Measurements from ENCODE around the gene YPEL1. TPM values are rescaled to one million over a fixed set of nuclear protein-coding genes. Genes with fewer than 3 reads are reported as not detected.
A peak's percentile ranks its signal among the peaks of the same experiment; 100 is the strongest.

YPEL1 gene
- total RNA-seq, 5 donors from 2014 or later (not counting 1 experiment from before 2014, with no cell fraction given): 8.2 to 12.6 (median 9.9) TPM

- POLR2A ChIA-PET: no interaction called here
- ATAC-seq (replicated peaks in 1 of 4): no peak
- H3K27me3 ChIP-seq (replicated peaks in 1 of 2; ENCODE audit: control insufficient read depth in 2 of 2, extremely low read depth in 1 of 2, insufficient read depth in 2 of 2, low read length in 1 of 2): no peaks in the 10 kb centered on the region
- no peak overlapping the region for H3K4me3 Mint-ChIP-seq
- H3K9me3 ChIP-seq: no peaks in the 10 kb centered on the region
- DNase-seq: no peak
- H3K27ac Mint-ChIP-seq: no peak overlapping the region
- no peaks in the 10 kb centered on the region for H3K36me3 Mint-ChIP-seq
- no peak overlapping the region for H3K4me3 ChIP-seq (ENCODE audit: control insufficient read depth in 1 of 2, extremely low read depth in 1 of 2, low read length in 1 of 2)
- H3K4me1 Mint-ChIP-seq: peaks cover 0 to 13% (median 0%) of the 10 kb centered on the region in 3 donors
- no peaks in the 10 kb centered on the region for H3K36me3 ChIP-seq (ENCODE audit: control insufficient read depth in 2 of 2, extremely low read depth in 1 of 2, insufficient read depth in 1 of 2, low read length in 1 of 2)
- 96% methylated on average over 6 of the region's 6 CpGs for WGBS (ENCODE audit: insufficient coverage)
- no peaks in the 10 kb centered on the region for H3K27me3 Mint-ChIP-seq
- no peak overlapping the region for H3K27ac ChIP-seq (ENCODE audit: low read length)
- H3K9me3 Mint-ChIP-seq: no peaks in the 10 kb centered on the region
- H3K4me1 ChIP-seq (ENCODE audit: control insufficient read depth in 1 of 2, extremely low read depth in 1 of 2, insufficient read depth in 2 of 2, low read length in 2 of 2): no peaks in the 10 kb centered on the region
- CTCF ChIA-PET: no interaction called here
Measured at GRCh38 chr22:21741790-21742189, 6.2 kb upstream of the YPEL1 start.

- WGBS (ENCODE audit: insufficient coverage): 94% methylated on average over 10 of the region's 10 CpGs
- Mint-ChIP-seq H3K4me3 (no peak overlapping the region), H3K4me1 (peaks cover 0 to 13% (median 0%) of the 10 kb centered on the region in 3 donors), H3K36me3 (no peaks in the 10 kb centered on the region), H3K27me3 (no peaks in the 10 kb centered on the region), H3K27ac (no peak overlapping the region), H3K9me3 (no peaks in the 10 kb centered on the region)
- Histone ChIP-seq H3K27me3 (replicated peaks in 1 of 2; ENCODE audit: control insufficient read depth in 2 of 2, extremely low read depth in 1 of 2, insufficient read depth in 2 of 2, low read length in 1 of 2) (no peaks in the 10 kb centered on the region), H3K4me1 (ENCODE audit: control insufficient read depth in 1 of 2, extremely low read depth in 1 of 2, insufficient read depth in 2 of 2, low read length in 2 of 2) (peaks cover 0 to 4% of the 10 kb centered on the region in 2 experiments), H3K27ac (ENCODE audit: low read length) (no peak overlapping the region), H3K4me3 (ENCODE audit: control insufficient read depth in 1 of 2, extremely low read depth in 1 of 2, low read length in 1 of 2) (no peak overlapping the region), H3K9me3 (no peaks in the 10 kb centered on the region), H3K36me3 (ENCODE audit: control insufficient read depth in 2 of 2, extremely low read depth in 1 of 2, insufficient read depth in 1 of 2, low read length in 1 of 2) (no peaks in the 10 kb centered on the region)
- ATAC-seq (replicated peaks in 1 of 4): no peak
- ChIA-PET CTCF (no interaction called here), POLR2A (no interaction called here)
- no peak for DNase-seq
Measured at GRCh38 chr22:21741059-21741458, 5.5 kb upstream of the YPEL1 start.

GRCh38 chr22:21739828-21740377 is 4.3 kb upstream of the YPEL1 start:
- no peaks in the 10 kb centered on the region for H3K27me3 Mint-ChIP-seq
- no peak overlapping the region for H3K4me3 Mint-ChIP-seq
- 72% methylated on average over 3 of the region's 5 CpGs for WGBS (ENCODE audit: insufficient coverage)
- peaks cover 3 to 16% (median 4%) of the 10 kb centered on the region in 3 donors for H3K4me1 Mint-ChIP-seq
- peaks cover 2 to 7% of the 10 kb centered on the region in 2 experiments for H3K4me1 ChIP-seq (ENCODE audit: control insufficient read depth in 1 of 2, extremely low read depth in 1 of 2, insufficient read depth in 2 of 2, low read length in 2 of 2)
- no peaks in the 10 kb centered on the region for H3K9me3 Mint-ChIP-seq
- H3K4me3 ChIP-seq (ENCODE audit: control insufficient read depth in 1 of 2, extremely low read depth in 1 of 2, low read length in 1 of 2): no peak overlapping the region
- no peak for DNase-seq
- peak overlapping the region in 1 of 2 donors; percentile 55 for H3K27ac Mint-ChIP-seq
- no peaks in the 10 kb centered on the region for H3K36me3 Mint-ChIP-seq
- no peak overlapping the region for H3K27ac ChIP-seq (ENCODE audit: low read length)
- CTCF ChIA-PET: no interaction called here
- no peaks in the 10 kb centered on the region for H3K27me3 ChIP-seq (replicated peaks in 1 of 2; ENCODE audit: control insufficient read depth in 2 of 2, extremely low read depth in 1 of 2, insufficient read depth in 2 of 2, low read length in 1 of 2)
- no peaks in the 10 kb centered on the region for H3K36me3 ChIP-seq (ENCODE audit: control insufficient read depth in 2 of 2, extremely low read depth in 1 of 2, insufficient read depth in 1 of 2, low read length in 1 of 2)
- POLR2A ChIA-PET: interaction anchor here in 1 of 2 donors (0.5 kb wide), 1 partner anchor 46 kb away, joined by 3 read pairs; no protein-coding TSS in a partner anchor
- ATAC-seq (replicated peaks in 1 of 4): no peak
- H3K9me3 ChIP-seq: no peaks in the 10 kb centered on the region

- H3K4me3 Mint-ChIP-seq: no peak overlapping the region
- peak overlapping the region in 1 of 2 donors; percentile 58 for H3K27ac Mint-ChIP-seq
- CTCF ChIA-PET: no interaction called here
- H3K4me1 ChIP-seq (ENCODE audit: control insufficient read depth in 1 of 2, extremely low read depth in 1 of 2, insufficient read depth in 2 of 2, low read length in 2 of 2): peaks cover 5 to 16% of the 10 kb centered on the region in 2 experiments
- no peaks in the 10 kb centered on the region for H3K9me3 Mint-ChIP-seq
- peaks cover 13 to 25% (median 14%) of the 10 kb centered on the region in 3 donors for H3K4me1 Mint-ChIP-seq
- H3K9me3 ChIP-seq: no peaks in the 10 kb centered on the region
- H3K4me3 ChIP-seq (ENCODE audit: control insufficient read depth in 1 of 2, extremely low read depth in 1 of 2, low read length in 1 of 2): no peak overlapping the region
- no peaks in the 10 kb centered on the region for H3K36me3 ChIP-seq (ENCODE audit: control insufficient read depth in 2 of 2, extremely low read depth in 1 of 2, insufficient read depth in 1 of 2, low read length in 1 of 2)
- ATAC-seq (replicated peaks in 1 of 4) (no peak), DNase-seq (no peak)
- WGBS (ENCODE audit: insufficient coverage): 43% methylated on average over 5 of the region's 7 CpGs
- H3K27me3 Mint-ChIP-seq: no peaks in the 10 kb centered on the region
- no peaks in the 10 kb centered on the region for H3K27me3 ChIP-seq (replicated peaks in 1 of 2; ENCODE audit: control insufficient read depth in 2 of 2, extremely low read depth in 1 of 2, insufficient read depth in 2 of 2, low read length in 1 of 2)
- POLR2A ChIA-PET: no interaction called here
- H3K27ac ChIP-seq (ENCODE audit: low read length): no peak overlapping the region
- H3K36me3 Mint-ChIP-seq: no peaks in the 10 kb centered on the region
Measured at GRCh38 chr22:21738966-21739365, 3.4 kb upstream of the YPEL1 start.

GRCh38 chr22:21738081-21738480 is 2.5 kb upstream of the YPEL1 start:
- Mint-ChIP-seq H3K27ac (no peak overlapping the region), H3K36me3 (no peaks in the 10 kb centered on the region), H3K4me3 (no peak overlapping the region), H3K27me3 (no peaks in the 10 kb centered on the region), H3K4me1 (peaks cover 18 to 32% (median 21%) of the 10 kb centered on the region in 3 donors), H3K9me3 (no peaks in the 10 kb centered on the region)
- Histone ChIP-seq H3K36me3 (ENCODE audit: control insufficient read depth in 2 of 2, extremely low read depth in 1 of 2, insufficient read depth in 1 of 2, low read length in 1 of 2) (no peaks in the 10 kb centered on the region), H3K4me3 (ENCODE audit: control insufficient read depth in 1 of 2, extremely low read depth in 1 of 2, low read length in 1 of 2) (no peak overlapping the region), H3K9me3 (no peaks in the 10 kb centered on the region), H3K27me3 (replicated peaks in 1 of 2; ENCODE audit: control insufficient read depth in 2 of 2, extremely low read depth in 1 of 2, insufficient read depth in 2 of 2, low read length in 1 of 2) (no peaks in the 10 kb centered on the region), H3K27ac (ENCODE audit: low read length) (no peak overlapping the region), H3K4me1 (ENCODE audit: control insufficient read depth in 1 of 2, extremely low read depth in 1 of 2, insufficient read depth in 2 of 2, low read length in 2 of 2) (peaks cover 5 to 18% of the 10 kb centered on the region in 2 experiments)
- no peak for ATAC-seq (replicated peaks in 1 of 4)
- ChIA-PET POLR2A (no interaction called here), CTCF (no interaction called here)
- no peak for DNase-seq
- 100% methylated on average over 1 of the region's 8 CpGs for WGBS (ENCODE audit: insufficient coverage)

- Histone ChIP-seq H3K27ac (ENCODE audit: low read length) (no peak overlapping the region), H3K27me3 (replicated peaks in 1 of 2; ENCODE audit: control insufficient read depth in 2 of 2, extremely low read depth in 1 of 2, insufficient read depth in 2 of 2, low read length in 1 of 2) (no peaks in the 10 kb centered on the region), H3K4me3 (ENCODE audit: control insufficient read depth in 1 of 2, extremely low read depth in 1 of 2, low read length in 1 of 2) (no peak overlapping the region), H3K4me1 (ENCODE audit: control insufficient read depth in 1 of 2, extremely low read depth in 1 of 2, insufficient read depth in 2 of 2, low read length in 2 of 2) (peaks cover 5 to 18% of the 10 kb centered on the region in 2 experiments), H3K9me3 (no peaks in the 10 kb centered on the region), H3K36me3 (ENCODE audit: control insufficient read depth in 2 of 2, extremely low read depth in 1 of 2, insufficient read depth in 1 of 2, low read length in 1 of 2) (no peaks in the 10 kb centered on the region)
- peaks cover 18 to 34% (median 21%) of the 10 kb centered on the region in 3 donors for H3K4me1 Mint-ChIP-seq
- no peaks in the 10 kb centered on the region for H3K36me3 Mint-ChIP-seq
- DNase-seq: peak in 1 of 35 experiments; percentile 23
- 100% methylated on average over 1 of the region's 9 CpGs for WGBS (ENCODE audit: insufficient coverage)
- ATAC-seq (replicated peaks in 1 of 4): no peak
- no peak overlapping the region for H3K27ac Mint-ChIP-seq
- no peaks in the 10 kb centered on the region for H3K9me3 Mint-ChIP-seq
- ChIA-PET POLR2A (no interaction called here), CTCF (no interaction called here)
- peak overlapping the region; percentile 50 to 93 (median 62) for H3K4me3 Mint-ChIP-seq
- H3K27me3 Mint-ChIP-seq: no peaks in the 10 kb centered on the region
Measured at GRCh38 chr22:21736948-21737347, 1.4 kb upstream of the YPEL1 start.

Data from T-cell (primary cell).